ENCODE data around the gene POU3F3.

POU3F3 gene

DNA sequence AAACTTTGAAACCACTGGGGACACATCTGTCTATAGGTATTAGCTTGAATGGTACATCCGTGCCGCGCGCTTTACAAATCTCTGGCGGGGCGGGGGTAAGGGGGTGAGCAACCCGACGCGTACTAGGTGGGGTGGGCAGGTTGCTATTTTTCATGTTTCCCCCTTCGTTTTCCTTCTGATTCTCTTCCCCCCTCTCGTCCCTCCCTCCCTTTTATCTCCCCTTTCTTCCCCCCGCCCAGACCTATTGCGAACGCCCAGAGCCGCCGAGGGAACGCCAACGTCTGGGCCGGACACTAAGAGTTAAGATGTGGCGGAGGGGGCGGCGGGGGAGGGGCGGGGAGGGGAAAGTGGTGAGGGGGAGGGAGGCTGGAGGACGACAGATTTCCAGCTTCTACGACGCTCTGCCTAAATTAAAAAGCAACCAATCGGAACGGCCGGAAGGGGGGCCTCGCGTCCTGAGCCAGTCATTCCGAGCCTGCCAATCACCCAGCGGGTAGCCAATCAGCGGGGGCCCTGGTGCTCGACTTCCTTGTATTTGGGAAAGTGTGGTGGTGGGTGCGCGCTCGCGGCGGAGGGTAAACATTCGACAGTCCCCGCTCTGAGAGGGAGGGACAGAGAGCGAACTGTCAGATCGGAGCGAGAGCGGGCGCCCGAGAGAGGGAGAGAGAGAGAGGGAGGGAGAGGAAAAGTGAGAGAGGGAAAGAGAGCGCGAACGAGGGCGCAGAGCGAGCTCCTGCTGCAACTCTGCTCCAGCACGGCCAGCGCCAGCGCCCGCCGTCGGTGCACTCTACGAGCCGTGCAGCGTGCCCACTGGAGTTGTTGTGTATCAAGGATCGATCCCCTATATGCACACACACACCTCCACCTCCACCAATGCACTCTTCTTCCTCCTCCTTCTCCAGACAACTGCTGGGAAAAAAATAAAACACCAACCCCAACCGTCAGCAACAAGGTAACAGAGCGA lies at the start of gene POU3F3:
Gene POU3F3 (plus strand): TSS at position 582 of the 964 bp plus-strand sequence. CDS start 1,396 bp downstream, outside the sequence.
- no peak for DNase-seq

DNA sequence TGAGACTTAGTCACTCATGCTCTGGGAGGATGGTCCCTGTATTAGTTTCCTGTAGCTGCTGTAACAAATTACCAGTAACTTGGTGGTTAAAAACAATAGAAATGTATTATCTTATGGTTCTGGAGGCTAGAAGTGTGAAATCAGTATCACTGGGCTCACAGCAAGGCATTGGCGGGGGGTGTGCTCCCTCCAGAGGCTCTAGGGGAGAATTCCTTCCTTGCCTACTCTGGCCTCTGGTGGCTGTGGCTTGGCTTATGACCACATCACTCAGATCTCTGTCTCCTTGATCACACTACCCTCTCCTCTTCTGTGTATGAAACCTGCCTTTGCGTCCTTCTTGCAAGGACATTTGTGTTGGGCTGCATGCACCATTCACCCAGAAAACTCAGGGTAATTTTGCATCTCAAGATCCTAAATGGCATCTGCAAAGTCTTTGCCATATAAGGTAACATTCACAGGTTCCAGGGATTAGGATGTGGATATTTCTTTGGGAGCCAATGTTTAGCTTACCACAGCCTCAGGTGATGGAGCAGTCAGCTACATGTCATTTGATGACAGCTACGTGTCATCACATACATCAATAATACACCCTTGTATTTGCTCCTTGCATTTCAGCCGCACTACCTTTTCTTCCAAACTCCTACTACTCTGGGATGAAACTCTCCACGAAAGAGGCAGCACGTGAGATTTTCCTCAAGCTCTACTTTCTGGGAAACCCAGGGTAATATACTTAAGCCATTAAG lies 49.6 kb upstream of the POU3F3 start:
- no peak for DNase-seq

DNA sequence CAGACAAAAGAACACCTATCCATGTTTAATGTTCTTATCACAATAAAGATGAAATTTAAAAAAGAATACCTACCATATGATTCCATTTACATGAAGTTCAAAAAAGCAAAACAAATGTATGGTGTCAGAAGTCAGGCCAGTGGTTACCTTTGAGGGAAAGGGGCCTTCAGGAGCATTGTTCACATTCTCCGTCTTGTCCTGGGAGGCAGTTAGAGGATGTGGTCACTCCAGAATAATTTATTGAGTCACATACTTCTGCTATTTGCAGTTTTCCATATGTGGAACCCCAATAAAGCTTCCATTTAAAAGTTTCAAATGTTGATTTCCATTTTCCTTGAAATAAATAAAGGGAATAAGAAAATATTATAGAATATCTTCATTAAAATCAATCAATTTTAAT lies 41.6 kb upstream of the POU3F3 start:
- DNase-seq = no peak

DNA sequence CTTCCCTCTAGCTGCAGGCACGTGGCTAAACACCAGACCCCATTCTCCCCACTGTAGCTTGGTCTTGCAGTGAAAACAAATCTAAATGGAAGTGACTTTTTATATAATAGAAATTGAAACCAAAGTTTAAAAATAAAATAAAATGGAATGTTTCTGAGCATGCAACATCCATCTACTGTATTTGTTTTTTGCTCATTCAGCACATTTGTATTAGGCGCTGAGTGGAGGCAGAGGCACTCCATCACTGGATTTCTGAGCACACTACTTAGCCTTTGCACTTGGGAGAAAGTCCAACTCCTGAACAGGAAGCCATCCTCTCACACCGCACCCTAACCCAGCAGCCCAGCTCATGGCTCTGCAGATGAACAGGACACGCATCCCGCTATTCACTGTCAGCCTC lies 37.8 kb upstream of the POU3F3 start:
- DNase-seq = no peak

DNA sequence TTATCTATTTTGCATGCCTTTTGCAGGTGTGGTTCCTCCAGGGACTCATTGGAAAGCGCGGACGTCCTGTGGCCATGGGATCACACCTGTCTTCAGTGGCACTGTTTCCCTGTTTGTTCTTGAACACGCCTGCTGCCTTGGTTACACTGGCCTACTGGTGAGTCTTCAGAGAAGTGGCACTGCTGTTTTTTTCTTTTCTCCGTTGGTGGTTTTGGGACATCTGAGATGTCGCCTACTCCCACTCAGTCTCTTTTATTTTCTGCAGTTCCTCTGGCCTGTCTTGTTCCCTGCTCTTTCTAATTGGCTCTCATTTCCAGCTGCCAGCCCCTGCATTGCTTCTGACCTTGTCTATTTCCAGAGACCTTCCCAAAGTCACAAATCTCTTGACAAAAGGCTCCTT lies 35.7 kb upstream of the POU3F3 start:
- no peak for DNase-seq

DNA sequence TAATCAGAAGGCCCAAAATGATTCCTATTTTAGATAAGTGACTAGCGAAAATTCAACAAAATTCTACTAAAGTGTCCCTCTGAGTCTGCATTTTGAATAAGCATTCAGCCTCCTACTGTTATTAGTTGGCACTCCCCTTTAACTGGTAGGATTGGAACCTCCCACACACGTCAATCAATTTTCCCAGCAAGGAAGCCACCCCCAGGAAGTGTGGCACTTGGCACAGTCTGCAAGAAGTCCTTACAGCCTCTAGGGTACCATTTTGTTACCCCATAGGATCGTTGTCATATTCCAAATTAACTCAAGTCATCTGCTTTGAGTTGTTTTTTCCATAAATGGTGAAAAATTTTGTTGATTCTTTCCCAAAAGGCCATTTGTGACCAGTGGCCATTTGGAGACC lies 33.8 kb upstream of the POU3F3 start:
- DNase-seq = no peak

DNA sequence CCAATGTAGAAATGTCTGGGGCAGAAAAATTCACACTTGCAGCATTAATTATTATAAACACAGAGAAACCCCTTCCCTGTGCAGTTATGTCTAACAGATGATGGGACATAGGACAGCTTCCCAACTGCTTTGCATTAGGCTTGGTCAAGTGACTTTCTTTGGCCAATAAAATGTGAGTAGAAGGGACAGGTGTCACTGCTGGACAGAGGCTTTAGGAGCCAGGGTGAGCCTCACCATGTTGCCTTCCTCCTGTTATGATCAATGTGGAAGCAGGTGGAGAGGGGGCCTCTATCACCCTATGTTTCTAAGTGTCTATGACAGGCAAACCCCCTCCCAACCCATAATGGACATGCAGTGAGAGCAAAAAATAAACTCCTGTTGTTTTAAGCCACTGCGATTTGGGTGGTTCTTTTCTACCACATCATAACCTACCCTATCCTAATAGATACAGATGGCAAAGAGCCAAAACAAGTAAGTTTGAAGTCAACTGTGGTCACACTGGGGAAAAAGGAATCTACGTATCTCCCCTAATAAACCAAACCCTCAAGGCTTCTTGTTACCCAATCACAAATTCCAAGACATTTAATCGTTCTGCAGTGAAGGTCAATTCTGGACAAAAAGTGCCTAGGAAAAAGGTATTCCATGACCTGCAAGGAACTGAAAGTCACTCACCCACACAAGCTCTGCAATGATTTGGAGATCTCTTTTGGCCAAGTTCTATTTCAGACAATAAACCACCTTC lies 28.6 kb upstream of the POU3F3 start:
- DNase-seq = no peak

DNA sequence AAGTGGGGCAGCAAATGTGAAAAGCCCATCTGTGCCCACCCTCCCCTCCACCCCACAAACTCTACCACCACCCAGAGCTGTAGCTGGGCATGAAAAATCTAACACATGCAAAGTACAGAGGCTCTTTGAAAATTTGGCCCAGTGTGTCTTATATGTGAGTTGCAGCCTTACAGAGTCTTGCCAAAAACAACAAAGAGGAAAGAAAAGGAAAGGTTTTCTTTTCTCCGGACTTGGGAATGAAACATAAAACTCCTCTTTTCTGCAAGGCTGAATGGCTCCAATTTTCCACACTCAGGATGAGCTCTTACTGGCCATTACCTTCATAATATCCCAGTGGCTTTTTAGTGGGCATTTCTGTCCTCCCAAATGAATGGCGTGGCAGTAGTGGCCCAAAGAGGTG lies 27.9 kb upstream of the POU3F3 start:
- no peak for DNase-seq

DNA sequence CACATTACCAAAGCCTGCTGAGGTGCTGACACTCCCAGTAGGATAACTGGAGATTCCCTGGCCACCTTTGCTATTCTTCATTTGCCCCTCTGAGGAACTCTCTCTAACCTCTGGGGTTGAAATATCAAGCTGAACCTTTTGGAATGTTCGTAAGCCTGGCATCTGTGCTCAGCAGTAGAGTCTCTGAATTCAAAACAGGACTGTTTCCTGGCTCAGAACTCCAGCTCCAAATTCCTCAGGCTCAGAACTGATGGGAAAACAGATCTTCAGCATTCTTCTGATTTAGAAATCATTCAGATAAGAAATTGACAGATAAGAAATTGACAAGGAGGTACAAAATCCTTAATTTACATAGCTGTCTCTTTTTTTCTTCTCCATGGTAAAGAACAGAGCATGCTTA lies 22.2 kb upstream of the POU3F3 start:
- DNase-seq = no peak

DNA sequence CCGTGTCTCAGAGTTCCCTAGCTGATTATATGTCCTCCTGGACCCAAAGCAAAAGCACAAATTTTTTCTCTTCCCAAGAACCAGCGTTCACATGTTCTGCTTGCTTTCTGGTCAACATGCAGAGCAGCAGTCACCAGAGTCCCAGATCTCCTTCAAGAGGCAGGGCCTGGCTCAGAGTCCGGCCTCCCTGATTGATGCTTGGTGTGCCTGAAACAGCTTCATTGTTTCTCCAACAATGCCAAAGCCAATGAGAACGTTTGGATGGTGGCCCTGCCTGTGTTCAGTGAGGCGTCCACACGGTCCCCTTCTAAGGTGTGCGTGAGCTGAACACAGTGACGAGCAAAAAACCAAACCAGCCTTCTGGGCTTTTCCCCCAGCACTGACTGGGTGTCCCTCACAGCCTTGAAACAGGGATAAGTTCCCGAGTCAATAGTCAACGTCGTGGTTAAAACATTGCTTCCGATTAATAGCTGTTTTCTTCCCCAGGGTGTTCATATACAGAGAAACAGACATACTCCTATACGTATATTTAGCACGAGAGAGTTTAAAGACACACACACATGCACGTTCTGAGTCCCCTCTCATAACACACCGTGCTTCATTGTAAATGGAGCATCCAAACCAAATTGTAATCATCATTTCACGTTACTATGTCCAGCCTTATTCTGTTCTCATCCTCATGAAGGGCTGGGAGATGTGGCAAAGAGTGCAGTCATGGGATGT lies 19.3 kb upstream of the POU3F3 start:
- DNase-seq = no peak

DNA sequence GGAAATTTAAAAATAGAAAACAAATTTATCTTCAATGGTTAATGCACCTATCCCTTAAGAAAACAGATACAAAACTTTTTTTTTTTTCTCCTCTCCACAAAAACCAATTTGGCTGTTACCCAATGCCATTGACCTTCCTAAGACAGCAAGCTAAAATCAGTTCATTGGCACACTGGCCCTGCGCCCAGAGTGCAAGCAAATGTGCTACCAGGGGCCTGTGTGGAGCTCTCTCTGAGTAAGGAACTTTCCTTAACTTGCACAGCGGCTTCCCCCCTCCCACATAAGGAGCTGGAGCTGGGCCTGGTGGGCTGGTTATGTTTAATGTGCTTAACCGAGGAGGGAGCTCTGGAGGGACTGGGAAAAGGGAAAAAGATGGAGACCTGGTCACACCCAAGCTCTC lies 17.6 kb upstream of the POU3F3 start:
- DNase-seq = no peak

DNA sequence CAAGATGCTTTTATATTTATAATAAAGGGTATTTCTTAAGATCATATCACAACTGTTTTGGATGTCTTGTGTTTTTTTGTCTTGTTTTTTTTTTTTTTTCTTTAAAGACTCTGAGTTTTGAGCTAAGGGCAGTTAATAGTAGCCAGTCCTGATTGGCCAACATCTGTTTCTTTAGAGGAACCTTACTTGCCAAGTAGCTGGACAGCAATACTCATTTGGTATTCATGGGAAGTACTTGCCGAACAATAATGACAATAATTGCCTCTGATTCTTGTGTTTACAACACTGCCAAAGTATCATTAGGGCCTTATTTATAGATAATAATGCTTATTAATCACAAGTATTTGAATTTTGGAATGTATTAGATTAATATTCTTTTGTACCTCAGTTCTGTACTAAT lies 17.1 kb upstream of the POU3F3 start:
- DNase-seq = no peak

DNA sequence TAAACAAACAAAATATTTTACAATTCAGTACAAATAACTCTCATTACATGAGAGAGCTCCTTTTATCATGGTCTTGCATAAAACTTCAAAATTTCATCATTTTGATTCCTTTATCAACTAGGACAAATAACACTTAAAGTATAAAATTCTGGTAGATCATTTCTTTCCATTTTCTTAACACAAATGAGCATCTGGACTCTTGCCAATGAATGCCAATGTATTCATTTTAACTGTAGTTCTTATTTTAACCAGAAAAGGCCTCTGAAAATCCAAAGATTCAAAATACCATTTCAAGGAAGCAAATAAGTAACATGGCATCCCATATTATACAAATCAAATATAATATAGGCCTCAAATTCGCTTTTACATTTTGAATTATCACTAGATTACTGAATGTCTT lies 13.8 kb upstream of the POU3F3 start:
- DNase-seq = no peak

DNA sequence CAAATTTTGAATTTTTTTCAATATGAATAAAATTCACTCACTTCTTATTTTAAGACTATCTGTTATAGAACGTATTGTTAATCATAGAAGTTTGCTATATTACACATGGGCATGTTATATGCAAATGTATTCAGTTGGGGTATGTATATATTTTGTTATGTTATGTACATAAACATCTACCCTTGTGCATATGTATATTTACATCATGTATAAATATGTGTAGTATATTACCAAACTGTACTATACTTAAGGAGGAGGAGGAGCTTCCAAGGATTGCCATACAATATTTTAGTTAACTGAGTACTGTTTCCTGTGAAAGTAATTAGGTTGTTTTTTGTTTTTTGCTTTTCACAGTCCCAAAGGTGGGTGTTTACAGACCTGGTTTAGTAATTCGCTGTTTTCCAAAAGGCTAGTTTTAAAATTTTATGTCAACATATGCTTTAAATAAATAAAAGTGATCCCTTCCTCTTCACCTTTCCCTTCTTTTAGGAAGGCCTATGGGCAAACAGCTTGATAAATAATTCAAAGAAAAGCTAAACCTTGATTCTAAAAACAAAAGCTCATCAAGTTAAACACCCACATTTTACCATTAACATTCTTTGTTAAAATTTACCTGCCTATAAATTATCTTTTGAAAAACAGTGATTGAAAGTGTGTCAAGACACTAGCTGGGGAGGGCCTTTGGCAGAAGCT lies 12.9 kb upstream of the POU3F3 start:
- no peak for DNase-seq

DNA sequence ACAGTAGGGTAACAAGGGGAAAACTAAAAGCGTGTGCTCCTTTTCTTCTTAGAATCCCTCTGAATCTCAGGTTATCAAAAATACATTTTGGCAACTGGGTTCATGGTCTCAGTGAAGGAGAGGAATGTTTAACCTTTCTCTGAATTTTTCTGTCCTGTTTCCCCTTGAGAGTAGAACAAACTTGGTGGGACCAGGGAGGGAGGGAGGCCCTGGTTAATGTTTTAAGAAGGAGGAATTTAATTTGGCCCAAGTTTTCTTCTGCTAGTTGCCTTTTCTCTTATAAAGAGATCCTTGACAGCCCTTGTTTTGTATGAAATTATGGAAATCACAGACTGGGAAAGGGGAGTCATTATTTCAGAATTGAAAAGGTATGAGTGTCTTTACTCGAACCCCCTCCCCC lies 12.2 kb upstream of the POU3F3 start:
- DNase-seq = no peak

DNA sequence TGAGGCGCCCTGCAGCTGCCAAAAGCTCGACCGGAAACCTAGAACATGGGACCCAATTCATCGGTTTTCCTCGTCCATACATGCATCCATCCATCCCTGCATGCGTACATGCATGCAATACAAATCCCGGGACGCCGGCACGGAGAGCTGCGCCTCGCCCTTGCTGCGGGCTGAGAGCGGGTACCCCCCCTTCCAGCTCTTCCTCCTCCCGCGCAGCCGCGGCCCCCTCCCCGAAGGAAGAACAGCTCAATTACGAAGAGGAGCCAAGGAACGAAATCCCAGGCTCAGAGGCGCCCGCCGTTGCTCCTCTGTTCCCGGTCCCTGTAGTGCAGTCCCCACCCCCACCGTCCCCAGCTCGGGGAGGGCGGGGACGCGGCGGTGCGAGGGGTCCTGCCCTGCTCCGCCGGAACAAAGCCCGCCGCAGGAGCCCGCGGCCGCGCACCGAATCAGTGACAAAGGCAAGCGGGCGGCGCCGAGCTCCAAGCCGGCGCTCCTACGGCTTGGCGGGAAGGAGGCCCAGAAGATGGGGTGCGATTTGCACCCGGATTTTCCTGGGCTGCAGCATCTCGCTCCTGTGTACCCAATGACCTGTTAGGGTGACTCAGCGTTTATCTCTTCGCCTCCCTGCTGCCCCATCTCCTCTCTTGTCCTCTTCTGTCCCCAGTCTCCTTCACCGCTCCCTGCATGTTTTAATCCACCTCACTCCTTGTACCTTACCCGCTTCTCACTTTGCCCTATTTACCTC lies 8.9 kb upstream of the POU3F3 start:
- no peak for DNase-seq

DNA sequence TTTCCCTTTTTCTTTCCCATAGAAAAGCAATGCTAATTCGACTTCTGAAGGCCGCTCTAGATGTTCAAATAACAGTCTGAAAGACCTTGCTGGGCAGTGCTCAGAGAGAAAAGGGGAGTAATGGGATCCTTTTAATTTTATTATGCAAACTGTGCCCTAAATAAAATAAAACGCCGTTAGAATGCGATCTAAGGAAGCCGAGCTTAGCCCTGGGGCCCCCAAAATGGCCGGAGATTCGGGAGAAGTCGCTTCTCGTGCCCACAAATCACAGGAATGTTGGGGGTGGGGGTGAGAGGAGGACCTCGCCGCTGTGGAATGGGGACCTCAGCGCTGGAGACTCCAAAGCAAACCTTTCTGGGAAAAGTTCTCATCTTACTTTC lies 8.4 kb upstream of the POU3F3 start:
- no peak for DNase-seq

DNA sequence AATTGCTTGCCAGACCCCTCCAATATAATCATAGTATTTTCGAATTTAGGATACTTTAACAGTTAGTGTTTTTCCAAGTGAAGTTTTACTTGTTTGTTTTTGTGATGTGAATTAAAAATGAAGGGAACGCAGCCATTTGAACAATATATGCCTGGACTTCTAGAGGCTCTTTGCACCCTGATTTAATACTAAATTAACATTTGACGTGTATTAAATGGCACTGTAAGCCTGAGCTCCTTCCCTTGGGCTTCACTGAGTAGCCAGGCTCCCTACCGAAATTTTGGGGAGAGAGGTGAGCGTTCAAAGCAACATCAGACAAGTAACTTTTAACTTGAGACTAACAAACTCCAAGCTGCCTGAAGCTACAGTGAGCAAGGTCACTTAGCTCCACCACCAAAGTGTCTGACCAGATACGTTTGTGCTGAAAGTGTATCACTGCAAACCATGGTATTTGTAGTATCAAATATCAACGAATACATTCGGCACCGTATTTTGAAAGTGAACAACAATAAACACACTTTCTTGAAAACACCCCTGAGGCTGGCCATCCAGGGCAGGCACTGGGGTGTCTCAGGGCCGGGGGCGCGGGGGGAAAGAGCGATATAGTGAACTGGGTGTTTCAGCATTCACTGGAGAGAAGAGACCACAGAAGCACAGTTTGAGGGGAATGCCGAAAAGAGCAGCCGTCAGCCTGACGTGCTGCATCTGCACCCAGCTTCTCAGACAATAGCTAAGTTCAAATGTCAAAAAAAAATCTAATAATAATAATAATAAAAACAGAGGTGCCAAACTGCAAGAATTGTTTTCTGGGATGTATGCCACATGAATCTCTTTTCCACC lies 7.7 kb upstream of the POU3F3 start:
- no peak for DNase-seq

DNA sequence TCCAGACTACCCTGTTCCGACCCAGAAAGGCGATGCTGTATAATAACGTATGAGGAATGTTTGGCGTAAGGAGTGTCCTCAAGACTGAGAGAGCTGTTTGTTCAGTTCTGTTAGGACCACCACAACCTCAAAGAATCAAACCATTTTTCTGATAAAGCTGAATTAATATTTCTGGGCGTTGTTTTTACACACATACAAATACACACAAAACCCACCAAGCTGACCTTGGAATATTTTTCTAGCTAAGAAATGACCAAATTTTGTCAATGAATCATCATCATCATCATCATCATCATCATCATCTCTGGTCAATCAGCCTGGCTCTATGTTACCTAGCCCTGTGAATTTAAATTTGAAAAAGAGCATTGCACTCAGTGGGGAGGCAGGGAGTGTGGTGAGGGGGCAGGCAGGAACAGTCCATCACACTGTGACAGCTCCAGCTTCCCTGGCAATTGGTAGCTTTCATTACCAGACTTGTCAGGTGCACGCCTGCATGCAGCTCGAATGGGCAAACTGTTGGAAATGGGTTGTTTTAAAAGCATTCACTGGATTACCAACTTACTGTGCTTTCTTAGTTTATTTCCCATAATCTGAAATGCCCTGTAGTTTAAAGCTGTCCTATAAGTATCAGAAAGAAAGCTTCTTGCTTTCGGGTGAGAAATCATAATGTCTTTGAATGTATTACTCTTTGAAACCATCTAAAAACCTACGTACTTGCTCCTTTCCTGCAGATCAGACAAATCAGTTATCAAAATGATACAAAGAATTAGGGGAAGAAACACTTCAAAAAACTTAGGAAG lies 6.9 kb upstream of the POU3F3 start:
- DNase-seq = no peak
